ENCODE measurements around the gene PIK3R6. TPM values are rescaled to one million over a fixed set of nuclear protein-coding genes. Genes with fewer than 3 reads are reported as not detected.

PIK3R6 gene
- total and polyA plus RNA-seq, 10 of the 15 experiments (the other 5 are each of a cell fraction or from before 2014, with no cell fraction given), result 6.7 to 146 (median 68.2) TPM

GRCh38 chr17:8828517-8828875 lies 39.0 kb downstream of the PIK3R6 start:
- H3K4me2 ChIP-seq (ENCODE audit: control insufficient read depth, insufficient read depth), result no peak overlapping the region
- WGBS (ENCODE audit: insufficient coverage, insufficient replicate concordance, low lambda C conversion rate, missing lambda C conversion rate), result 89% methylated on average over 18 of the region's 20 CpGs
- ChIA-PET SMC1A (ENCODE audit: uncharacterized antibody, unreplicated experiment) (no interaction called here), POLR2A (no interaction called here), CTCF (no interaction called here), RAD21 (ENCODE audit: unreplicated experiment) (no interaction called here)
- peaks cover 28 to 64% of the 10 kb centered on the region in 2 experiments for H3K36me3 ChIP-seq (ENCODE audit: control insufficient read depth in 2 of 2, insufficient read depth in 2 of 2, low read length in 1 of 2)
- intact Hi-C loops (cut with micrococcal nuclease; ENCODE audit: unreplicated experiment), result no loop called here
- H3K4me1 ChIP-seq (ENCODE audit: control insufficient read depth, insufficient read depth, low read length), result no peaks in the 10 kb centered on the region
- no peaks in the 10 kb centered on the region; the same call in 1 of the 3 replicates for H3K9me3 ChIP-seq (replicated peaks; ENCODE audit: control insufficient read depth, insufficient read depth, low read length)
- no peak for DNase-seq (ENCODE audit: low read depth, low spot score)
- H4K20me1 ChIP-seq (ENCODE audit: control insufficient read depth, insufficient read depth), result no peaks in the 10 kb centered on the region
- no peak overlapping the region for H3K9ac ChIP-seq (ENCODE audit: control insufficient read depth, insufficient read depth, low read length)
- in situ Hi-C loops (cut with MboI), result no loop called here
- no peaks in the 10 kb centered on the region for H3K27me3 ChIP-seq (replicated peaks in 1 of 2; ENCODE audit: control insufficient read depth in 2 of 2, insufficient read depth in 2 of 2, low read length in 1 of 2)
- H3K4me3 ChIP-seq, result no peak overlapping the region
- no peak for FAIRE-seq
- no peak overlapping the region for H2AFZ ChIP-seq (ENCODE audit: control insufficient read depth, low read depth, low read length)
- no peak for ATAC-seq
- TF ChIP-seq EGR1 (IDR thresholded peaks at IDR 0.05; ENCODE audit: borderline replicate concordance in 1 of 2, low read depth in 2 of 2, low read length in 2 of 2) (0 out of 3 replicates have a peak, but pooled peaks of 1 of the 2 experiments have one; percentile 1), NR2C1 (IDR thresholded peaks at IDR 0.05) (no peak)
- H3K27ac ChIP-seq (ENCODE audit: control insufficient read depth, insufficient read depth), result no peak overlapping the region
- BruUV-seq (replicated peaks), result no TSS peak
- no peaks in the 10 kb centered on the region for H3K79me2 ChIP-seq (ENCODE audit: control insufficient read depth, insufficient read depth, low read length)

GRCh38 chr17:8826808-8827435 lies 40.6 kb downstream of the PIK3R6 start:
- 91% methylated on average over 12 of the region's 19 CpGs for WGBS (ENCODE audit: insufficient coverage, insufficient replicate concordance, low lambda C conversion rate, missing lambda C conversion rate)
- peaks cover 22 to 74% of the 10 kb centered on the region in 2 experiments for H3K36me3 ChIP-seq (ENCODE audit: control insufficient read depth in 2 of 2, insufficient read depth in 2 of 2, low read length in 1 of 2)
- ChIA-PET POLR2A (interaction anchor here (0.5 to 1.1 kb wide), 2 partner anchors 24 to 90 kb away, joined by 3 read pairs; no protein-coding TSS in a partner anchor), SMC1A (ENCODE audit: uncharacterized antibody, unreplicated experiment) (interaction anchor here (1.7 kb wide), 1 partner anchor 18 kb away, joined by 4 read pairs; no protein-coding TSS in a partner anchor), RAD21 (ENCODE audit: unreplicated experiment) (no interaction called here), CTCF (interaction anchor here (1.2 kb wide), 1 partner anchor 41 kb away, joined by 3 read pairs; no protein-coding TSS in a partner anchor)
- no peak overlapping the region for H2AFZ ChIP-seq (ENCODE audit: control insufficient read depth, low read depth, low read length)
- no peak overlapping the region for H3K4me2 ChIP-seq (ENCODE audit: control insufficient read depth, insufficient read depth)
- H3K27ac ChIP-seq (ENCODE audit: control insufficient read depth, insufficient read depth), result no peak overlapping the region
- no peaks in the 10 kb centered on the region for H3K79me2 ChIP-seq (ENCODE audit: control insufficient read depth, insufficient read depth, low read length)
- BruUV-seq (replicated peaks), result no TSS peak
- H3K27me3 ChIP-seq (replicated peaks in 1 of 2; ENCODE audit: control insufficient read depth in 2 of 2, insufficient read depth in 2 of 2, low read length in 1 of 2), result no peaks in the 10 kb centered on the region
- no peaks in the 10 kb centered on the region for H4K20me1 ChIP-seq (ENCODE audit: control insufficient read depth, insufficient read depth)
- ATAC-seq (no peak), DNase-seq (ENCODE audit: low read depth, low spot score) (no peak), FAIRE-seq (no peak)
- intact Hi-C loops (cut with micrococcal nuclease; ENCODE audit: unreplicated experiment), result no loop called here
- no peaks in the 10 kb centered on the region for H3K4me1 ChIP-seq (ENCODE audit: control insufficient read depth, insufficient read depth, low read length)
- H3K9me3 ChIP-seq (replicated peaks; ENCODE audit: control insufficient read depth, insufficient read depth, low read length), result no peaks in the 10 kb centered on the region; the same call in 1 of the 3 replicates
- H3K9ac ChIP-seq (ENCODE audit: control insufficient read depth, insufficient read depth, low read length), result no peak overlapping the region
- H3K4me3 ChIP-seq, result no peak overlapping the region
- in situ Hi-C loops (cut with MboI), result no loop called here
- TF ChIP-seq SP1 (IDR thresholded peaks at IDR 0.05; ENCODE audit: low read depth, low read length) (no peak), NR2C1 (IDR thresholded peaks at IDR 0.05) (peak; percentile 61), NR2C2 (IDR thresholded peaks at IDR 0.05; ENCODE audit: borderline replicate concordance, control insufficient read depth, insufficient read length, low read depth) (peak; percentile 19), LARP7 (IDR thresholded peaks at IDR 0.05) (no peak), MTA2 (IDR thresholded peaks at IDR 0.05; ENCODE audit: low read depth) (no peak), NR2F1 (conservative IDR thresholded peaks at IDR 0.05) (peak; percentile 84), SKIL (IDR thresholded peaks at IDR 0.05; ENCODE audit: low read depth, poor library complexity, severe bottlenecking) (no peak), POLR2A (IDR thresholded peaks at IDR 0.05; ENCODE audit: low read depth, low read length) (peak; percentile 70), E4F1 (IDR thresholded peaks at IDR 0.05; ENCODE audit: borderline replicate concordance, partially characterized antibody) (no peak), E2F4 (IDR thresholded peaks at IDR 0.05; ENCODE audit: low read depth, low read length) (no peak)

Data from GM12878 (cell line).